Measurements from ENCODE around the gene ARL3. TPM values are rescaled to one million over a fixed set of nuclear protein-coding genes. Genes with fewer than 3 reads are reported as not detected.

The ARL3 gene
- polyA plus RNA-seq, 3 donors, result 4.9 to 12.6 (median 6.8) TPM

GRCh38 chr10:102632394-102633111 is 81.6 kb downstream of the ARL3 start:
- no peak overlapping the region for H3K27ac ChIP-seq (ENCODE audit: low read depth, low read length)
- 31 to 42% (median 35%) methylated on average over 5 of the region's 5 CpGs for WGBS, 3 donors

- no peak overlapping the region for H3K27ac ChIP-seq (ENCODE audit: low read depth, low read length)
- 85 to 86% (median 86%) methylated on average over 10 of the region's 10 CpGs for WGBS, 3 donors
Measured at GRCh38 chr10:102631525-102632393, 82.4 kb downstream of the ARL3 start.

- H3K27ac ChIP-seq (ENCODE audit: low read depth, low read length), result no peak overlapping the region
- 82 to 86% (median 85%) methylated on average over 6 of the region's 6 CpGs for WGBS, 3 donors
Measured at GRCh38 chr10:102630663-102631062, 83.5 kb downstream of the ARL3 start.

GRCh38 chr10:102629661-102630614 is 84.3 kb downstream of the ARL3 start:
- no peak overlapping the region for H3K27ac ChIP-seq (ENCODE audit: low read depth, low read length)
- WGBS, 3 donors, result 75 to 78% (median 77%) methylated on average over 22 of the region's 22 CpGs

GRCh38 chr10:102628451-102628911 is 85.7 kb downstream of the ARL3 start:
- 58 to 72% (median 60%) methylated on average over 11 of the region's 11 CpGs for WGBS, 3 donors
- H3K27ac ChIP-seq (ENCODE audit: low read depth, low read length), result no peak overlapping the region

GRCh38 chr10:102627736-102628293 is 86.4 kb downstream of the ARL3 start:
- H3K27ac ChIP-seq (ENCODE audit: low read depth, low read length), result peak overlapping the region; percentile 60
- WGBS, 3 donors, result 42 to 70% (median 49%) methylated on average over 9 of the region's 9 CpGs

- WGBS, 3 donors, result 65 to 78% (median 67%) methylated on average over 12 of the region's 12 CpGs
- H3K27ac ChIP-seq (ENCODE audit: low read depth, low read length), result peak overlapping the region; percentile 60
Measured at GRCh38 chr10:102627291-102627735, 86.9 kb downstream of the ARL3 start.

- WGBS, 3 donors, result 79 to 84% (median 81%) methylated on average over 10 of the region's 10 CpGs
- no peak overlapping the region for H3K27ac ChIP-seq (ENCODE audit: low read depth, low read length)
Measured at GRCh38 chr10:102626026-102626685, 88.0 kb downstream of the ARL3 start.

- WGBS, 3 donors, result 70 to 77% (median 73%) methylated on average over 12 of the region's 12 CpGs
- no peak overlapping the region for H3K27ac ChIP-seq (ENCODE audit: low read depth, low read length)
Measured at GRCh38 chr10:102624751-102625645, 89.2 kb downstream of the ARL3 start.

- 82 to 88% (median 82%) methylated on average over 3 of the region's 3 CpGs for WGBS, 3 donors
Measured at GRCh38 chr10:102624094-102624493, 90.1 kb downstream of the ARL3 start.

More at GRCh38 chr10:102624094-102624493, 90.1 kb downstream of the ARL3 start:
- H3K27ac ChIP-seq (ENCODE audit: low read depth, low read length), result no peak overlapping the region

Other genes with a start within 250 kb of the ARL3 start
- gene ACTR1A, start 211.7 kb downstream of the ARL3 start, polyA plus RNA-seq, result 10 to 100 TPM; 28.7 to 69.2 (median 61.5) TPM
- 1 to 10 TPM; 2.7 to 5.3 (median 3.6) TPM for gene SUFU, start 210.4 kb downstream of the ARL3 start, polyA plus RNA-seq
- gene TRIM8, start 69.9 kb downstream of the ARL3 start, polyA plus RNA-seq, result 100 to 1,000 TPM in 2 of 3 donors, 10 to 100 TPM in 1; 76.1 to 174 (median 115) TPM
- gene SFXN2, start 239 bp upstream of the ARL3 start, polyA plus RNA-seq, result 10 to 100 TPM in 2 of 3 donors, 1 to 10 TPM in 1; 3.0 to 11.5 (median 10.8) TPM
- gene WBP1L, start 29.6 kb upstream of the ARL3 start, polyA plus RNA-seq, result 10 to 100 TPM; 13.4 to 64.1 (median 36.3) TPM
- 1 to 10 TPM in 1 of 3 donors, under 1 TPM in 2; 0.34 to 2.4 (median 0.46) TPM for gene CYP17A1, start 123.0 kb upstream of the ARL3 start, polyA plus RNA-seq
- gene BORCS7, start 139.9 kb upstream of the ARL3 start, polyA plus RNA-seq, result 10 to 100 TPM; 21.4 to 37.8 (median 28.0) TPM
- 10 to 100 TPM in 1 of 3 donors, 1 to 10 TPM in 2; 2.6 to 17.0 (median 7.3) TPM for gene AS3MT, start 155.1 kb upstream of the ARL3 start, polyA plus RNA-seq
- 1 to 10 TPM; 1.0 to 3.2 (median 1.9) TPM for gene CNNM2, start 203.9 kb upstream of the ARL3 start, polyA plus RNA-seq

All from adipose tissue (tissue), 3 donors.